Measurements from ENCODE around the gene NKAIN4. TPM values are rescaled to one million over a fixed set of nuclear protein-coding genes. Genes with fewer than 3 reads are reported as not detected.
A peak's percentile ranks its signal among the peaks of the same experiment; 100 is the strongest.

Gene NKAIN4
- total RNA-seq, 4 donors from 2014 or later: not detected

DNA sequence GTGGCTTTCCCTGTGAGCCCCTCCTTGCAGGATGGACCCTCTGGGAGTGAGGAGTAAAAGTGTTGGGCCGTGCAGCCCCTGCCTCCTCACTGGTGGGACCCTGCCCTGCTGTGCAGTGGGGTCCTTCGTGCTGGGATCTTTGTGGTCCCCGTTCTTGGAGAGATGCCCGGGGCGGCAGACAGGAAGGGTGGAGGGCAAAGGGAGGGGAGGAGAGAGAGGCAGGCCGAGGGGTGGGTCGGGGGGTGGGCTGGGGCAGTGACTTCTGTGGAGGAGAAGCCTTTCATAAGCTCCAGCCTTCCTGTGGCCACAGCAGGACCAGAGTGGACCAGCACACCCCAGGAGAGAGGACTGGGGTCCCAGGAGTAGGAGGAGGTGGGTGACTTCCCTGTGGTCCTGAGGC is 38.6 kb upstream of the NKAIN4 start, which contains the start of gene COL20A1:
Gene COL20A1 (plus strand): TSS at position 283 of the 400 bp plus-strand sequence. CDS start 1,922 bp downstream, outside the sequence.
- intact Hi-C loops (cut with DNase I; ENCODE audit: low total_unique reads) (no loop called here), in situ Hi-C loops (cut with MboI; ENCODE audit: low sequenced_read_pairs in 4 of 4) (no loop called here)
- Histone ChIP-seq H3K4me1 (no peaks in the 10 kb centered on the region), H3K27me3 (peaks cover 33 to 56% (median 41%) of the 10 kb centered on the region in 3 donors), H3K9me3 (no peaks in the 10 kb centered on the region), H3K4me3 (no peak within 1 kb of the TSS), H3K27ac (no peak within 1 kb of the TSS), H3K36me3 (peaks cover 0 to 9% of the 10 kb centered on the region in 2 donors)
- DNase-seq (no peak), ATAC-seq (no peak)
- TF ChIP-seq, protein P1, sequence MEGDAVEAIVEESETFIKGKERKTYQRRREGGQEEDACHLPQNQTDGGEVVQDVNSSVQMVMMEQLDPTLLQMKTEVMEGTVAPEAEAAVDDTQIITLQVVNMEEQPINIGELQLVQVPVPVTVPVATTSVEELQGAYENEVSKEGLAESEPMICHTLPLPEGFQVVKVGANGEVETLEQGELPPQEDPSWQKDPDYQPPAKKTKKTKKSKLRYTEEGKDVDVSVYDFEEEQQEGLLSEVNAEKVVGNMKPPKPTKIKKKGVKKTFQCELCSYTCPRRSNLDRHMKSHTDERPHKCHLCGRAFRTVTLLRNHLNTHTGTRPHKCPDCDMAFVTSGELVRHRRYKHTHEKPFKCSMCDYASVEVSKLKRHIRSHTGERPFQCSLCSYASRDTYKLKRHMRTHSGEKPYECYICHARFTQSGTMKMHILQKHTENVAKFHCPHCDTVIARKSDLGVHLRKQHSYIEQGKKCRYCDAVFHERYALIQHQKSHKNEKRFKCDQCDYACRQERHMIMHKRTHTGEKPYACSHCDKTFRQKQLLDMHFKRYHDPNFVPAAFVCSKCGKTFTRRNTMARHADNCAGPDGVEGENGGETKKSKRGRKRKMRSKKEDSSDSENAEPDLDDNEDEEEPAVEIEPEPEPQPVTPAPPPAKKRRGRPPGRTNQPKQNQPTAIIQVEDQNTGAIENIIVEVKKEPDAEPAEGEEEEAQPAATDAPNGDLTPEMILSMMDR (IDR thresholded peaks at IDR 0.05 in 4 of 5, conservative IDR thresholded peaks at IDR 0.05 in 1 of 5): no peak
- TF ChIP-seq POLR2A (IDR thresholded peaks at IDR 0.05): no peak

DNA sequence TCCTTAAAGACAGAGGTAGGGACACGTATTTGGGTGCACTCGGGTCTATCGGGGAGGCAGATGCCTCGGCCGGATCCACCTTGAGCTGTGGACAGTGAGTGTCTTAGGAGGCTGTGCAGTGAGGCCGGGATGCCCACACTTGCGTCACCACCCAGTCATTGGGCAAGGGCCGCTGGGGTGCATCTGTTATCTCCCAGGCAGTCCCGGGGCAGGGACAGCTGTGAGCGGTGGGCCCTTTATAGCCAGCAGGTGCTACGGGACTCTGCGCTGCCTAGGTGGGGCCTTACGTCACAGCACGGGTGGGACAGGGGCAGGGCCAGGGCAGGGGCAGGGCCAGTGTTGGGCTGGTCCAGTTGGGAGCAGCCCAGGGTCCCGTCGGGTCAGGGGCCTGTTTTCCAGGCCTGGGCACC is 38.0 kb upstream of the NKAIN4 start:
- Histone ChIP-seq H3K27me3 (peaks cover 27 to 50% (median 35%) of the 10 kb centered on the region in 3 donors), H3K4me1 (no peaks in the 10 kb centered on the region)
- TF ChIP-seq, protein P1 (IDR thresholded peaks at IDR 0.05 in 4 of 5, conservative IDR thresholded peaks at IDR 0.05 in 1 of 5): no peak
- no peak for TF ChIP-seq POLR2A (IDR thresholded peaks at IDR 0.05)

DNA sequence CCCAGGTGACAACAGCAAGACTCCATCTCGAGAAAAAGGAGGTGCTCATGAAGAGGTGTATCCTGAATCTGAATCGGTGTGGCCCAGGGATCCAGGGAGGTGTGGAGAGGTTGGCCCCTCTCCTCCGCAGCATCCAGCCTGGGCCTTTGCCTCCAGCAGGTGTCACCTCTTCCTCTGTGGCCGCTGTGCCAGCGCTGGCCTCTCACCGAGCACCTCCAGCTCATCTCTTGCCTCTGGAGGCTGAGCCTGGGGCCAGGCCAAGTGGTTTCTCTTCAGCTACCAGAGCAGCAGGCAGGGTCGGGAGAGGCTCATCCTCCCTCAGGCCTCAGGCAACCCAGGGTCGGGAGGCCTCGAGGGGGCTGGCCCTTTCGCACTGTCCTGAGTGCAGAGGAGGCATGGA is 37.5 kb upstream of the NKAIN4 start:
- no peak for DNase-seq
- intact Hi-C loops (cut with DNase I; ENCODE audit: low total_unique reads): no loop called here
- H3K27ac ChIP-seq: no peak overlapping the region
- no peaks in the 10 kb centered on the region for H3K4me1 ChIP-seq
- no peak for ATAC-seq
- TF ChIP-seq POLR2A (IDR thresholded peaks at IDR 0.05): no peak
- TF ChIP-seq, protein P1 (IDR thresholded peaks at IDR 0.05 in 4 of 5, conservative IDR thresholded peaks at IDR 0.05 in 1 of 5): no peak
- H3K36me3 ChIP-seq: peaks cover 0 to 9% of the 10 kb centered on the region in 2 donors
- in situ Hi-C loops (cut with MboI; ENCODE audit: low sequenced_read_pairs in 4 of 4): no loop called here
- H3K9me3 ChIP-seq: no peaks in the 10 kb centered on the region
- H3K4me3 ChIP-seq: no peak overlapping the region
- peaks cover 22 to 45% (median 30%) of the 10 kb centered on the region in 3 donors for H3K27me3 ChIP-seq

More for the DNA sequence above, 38.0 kb upstream of the NKAIN4 start:
- in situ Hi-C loops (cut with MboI; ENCODE audit: low sequenced_read_pairs in 4 of 4): no loop called here
- DNase-seq (no peak), ATAC-seq (no peak)
- H3K27ac ChIP-seq: no peak overlapping the region
- intact Hi-C loops (cut with DNase I; ENCODE audit: low total_unique reads): no loop called here
- H3K9me3 ChIP-seq: no peaks in the 10 kb centered on the region
- peaks cover 0 to 9% of the 10 kb centered on the region in 2 donors for H3K36me3 ChIP-seq
- no peak overlapping the region for H3K4me3 ChIP-seq

DNA sequence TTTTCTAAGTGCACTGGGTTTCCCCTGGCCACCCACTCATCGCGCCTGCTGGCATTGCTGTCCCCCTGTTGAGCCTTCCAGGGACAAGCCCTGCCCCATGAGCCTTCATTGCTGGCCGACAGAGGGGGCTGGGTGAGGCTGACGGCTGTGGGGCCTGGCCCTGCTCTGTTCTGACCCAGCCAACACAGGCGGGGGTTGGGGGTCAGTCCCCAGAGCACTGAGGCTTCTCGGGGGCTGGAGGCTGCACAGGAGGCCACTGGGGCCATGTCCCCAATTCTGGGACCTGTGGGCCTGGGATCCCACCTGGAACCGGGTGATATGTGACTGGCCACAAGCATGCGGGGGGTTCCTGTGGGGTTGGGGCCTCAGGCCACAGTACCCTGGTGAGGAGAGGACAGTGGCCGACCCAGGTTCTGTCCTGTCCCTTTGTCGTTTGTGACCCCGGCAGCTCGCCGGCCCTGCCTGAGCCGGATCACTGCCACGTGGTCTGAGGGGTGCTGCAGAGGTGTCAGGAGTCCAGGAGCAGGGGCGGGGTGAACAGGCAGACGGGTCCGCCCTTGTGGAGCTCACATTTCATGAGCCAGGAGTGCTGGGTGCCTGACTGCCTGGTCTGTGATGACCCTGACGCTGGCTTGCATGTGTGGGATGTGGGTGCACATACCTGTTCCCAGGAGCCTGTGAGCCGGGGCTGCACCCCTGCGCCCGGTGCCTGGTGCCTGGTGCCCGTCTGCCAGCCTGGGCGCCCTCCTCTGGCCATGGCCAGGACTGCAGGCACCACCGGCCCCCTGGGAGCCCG is 36.6 kb upstream of the NKAIN4 start:
- no peaks in the 10 kb centered on the region for H3K4me1 ChIP-seq
- DNase-seq: no peak
- H3K4me3 ChIP-seq: no peak overlapping the region
- in situ Hi-C loops (cut with MboI; ENCODE audit: low sequenced_read_pairs in 4 of 4): no loop called here
- ATAC-seq: peak in 1 of 2 donors; percentile 47
- intact Hi-C loops (cut with DNase I; ENCODE audit: low total_unique reads): no loop called here
- H3K27me3 ChIP-seq: peaks cover 19 to 35% (median 21%) of the 10 kb centered on the region in 3 donors
- peaks cover 0 to 17% of the 10 kb centered on the region in 2 donors for H3K36me3 ChIP-seq
- H3K9me3 ChIP-seq: no peaks in the 10 kb centered on the region
- H3K27ac ChIP-seq: no peak overlapping the region
- TF ChIP-seq, protein P1 (IDR thresholded peaks at IDR 0.05 in 4 of 5, conservative IDR thresholded peaks at IDR 0.05 in 1 of 5): peak; percentile 40 to 68 (median 55)
- TF ChIP-seq POLR2A (IDR thresholded peaks at IDR 0.05): no peak

All from gastrocnemius medialis (tissue), 4 donors.